Stimulated activated CD8-positive, alpha-beta memory T cell treated with anti-CD3 and anti-CD28 coated beads, Interleukin-2, amount 100 ng/mL, for 1 hour (primary cell): ENCODE results near the gene CNTNAP2.
"Not testable (repeated sequence)": the region's sequence is repeated elsewhere in the genome, so short reads cannot be mapped to it uniquely, and the experiment has no call there.

Source experiments
- DNase-seq, 2 donors: peaks; one replicate each; pipeline ENCODE4 v3.0.0-alpha.2; 2020; ENCODE audit warnings: low read depth in 2 of 2

CNTNAP2 gene

GRCh38 chr7:148435715-148436114 lies 2319.1 kb downstream of the CNTNAP2 start:
- no peak for DNase-seq

- DNase-seq, result no peak
Observed at GRCh38 chr7:148436135-148436534, 2319.5 kb downstream of the CNTNAP2 start.

GRCh38 chr7:148436571-148436970 lies 2320.0 kb downstream of the CNTNAP2 start:
- DNase-seq, result no peak

- no peak for DNase-seq
Observed at GRCh38 chr7:148437043-148437442, 2320.4 kb downstream of the CNTNAP2 start.

- no peak for DNase-seq
Observed at GRCh38 chr7:148442141-148442655, 2325.6 kb downstream of the CNTNAP2 start.

GRCh38 chr7:148442933-148443332 lies 2326.3 kb downstream of the CNTNAP2 start:
- DNase-seq, result no peak

GRCh38 chr7:148445260-148446044 lies 2328.9 kb downstream of the CNTNAP2 start:
- DNase-seq, result no peak

GRCh38 chr7:148447221-148447849 lies 2330.7 kb downstream of the CNTNAP2 start:
- DNase-seq, result no peak

- DNase-seq, result not testable (repeated sequence)
Observed at GRCh38 chr7:148451526-148451925, 2334.9 kb downstream of the CNTNAP2 start.

- no peak for DNase-seq
Observed at GRCh38 chr7:148456351-148456750, 2339.8 kb downstream of the CNTNAP2 start.

GRCh38 chr7:148457310-148457921 lies 2340.8 kb downstream of the CNTNAP2 start:
- no peak for DNase-seq

- DNase-seq, result no peak
Observed at GRCh38 chr7:148458263-148458662, 2341.7 kb downstream of the CNTNAP2 start.

GRCh38 chr7:148461392-148462179 lies 2345.0 kb downstream of the CNTNAP2 start:
- DNase-seq, result no peak

- not testable (repeated sequence) for DNase-seq
Observed at GRCh38 chr7:148462774-148463173, 2346.2 kb downstream of the CNTNAP2 start.

- no peak for DNase-seq
Observed at GRCh38 chr7:148463210-148463609, 2346.6 kb downstream of the CNTNAP2 start.

- no peak for DNase-seq
Observed at GRCh38 chr7:148464947-148465346, 2348.3 kb downstream of the CNTNAP2 start.

GRCh38 chr7:148465441-148465840 lies 2348.8 kb downstream of the CNTNAP2 start:
- DNase-seq, result not testable (repeated sequence)

- no peak for DNase-seq
Observed at GRCh38 chr7:148466120-148466519, 2349.5 kb downstream of the CNTNAP2 start.

GRCh38 chr7:148468700-148469098 lies 2352.1 kb downstream of the CNTNAP2 start:
- no peak for DNase-seq
